OCI-LY3 (cell line): ENCODE data around the gene FAM168B.

Experiments
- EZH2phosphoT487 ChIP-seq: fragments of 200-600 bp; shearing (Covaris generic); IDR thresholded peaks from 2 replicates; pipeline ENCODE4 v1.6.1; 2018; ENCODE audit warnings: antibody characterized with exemption, mixed run types, low read depth
- TF ChIP-seq, protein P1 (sequence below): fragments of 200-600, 300-600 bp; sonication (generic); IDR thresholded peaks from 2 replicates; pipeline ENCODE4 v1.5.1; 2014; ENCODE audit warnings: antibody characterized with exemption, low read length, low read depth

DNA sequence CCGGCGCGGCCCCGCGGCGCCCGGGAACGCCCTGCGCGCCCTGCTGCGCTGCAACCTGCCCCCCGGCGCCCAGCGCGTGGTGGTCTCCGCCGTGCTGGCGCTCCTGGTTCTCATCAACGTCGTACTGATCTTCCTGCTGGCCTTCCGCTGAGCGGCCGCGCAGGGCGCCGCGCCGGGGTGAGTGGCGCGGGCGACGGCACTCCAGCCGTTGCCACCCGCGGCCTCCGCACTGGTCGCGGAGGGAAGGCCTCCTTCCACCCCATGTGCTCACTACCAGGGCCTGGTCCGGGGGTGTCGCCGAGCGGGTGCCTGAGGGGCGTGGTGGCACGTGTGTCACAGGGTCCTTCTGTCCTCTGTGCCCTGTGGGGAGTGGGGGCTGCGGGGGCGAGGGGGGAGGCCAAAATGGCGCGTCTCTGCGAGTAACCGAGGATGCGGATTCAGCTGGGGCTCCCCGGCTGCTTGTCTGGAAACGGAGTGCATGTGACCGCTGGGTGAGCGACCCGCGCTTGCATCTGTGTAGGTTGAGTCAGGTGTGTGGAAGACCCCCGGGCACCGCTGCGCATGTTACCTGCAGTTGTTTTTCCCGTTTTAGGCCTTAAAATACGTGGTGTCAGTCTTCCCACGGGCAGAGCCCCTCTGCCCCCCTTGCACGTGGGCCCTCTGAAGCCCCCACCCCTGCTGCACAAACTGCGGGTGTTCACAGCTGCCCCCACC, 58.0 kb downstream of the FAM168B start:
- TF ChIP-seq, protein P1, sequence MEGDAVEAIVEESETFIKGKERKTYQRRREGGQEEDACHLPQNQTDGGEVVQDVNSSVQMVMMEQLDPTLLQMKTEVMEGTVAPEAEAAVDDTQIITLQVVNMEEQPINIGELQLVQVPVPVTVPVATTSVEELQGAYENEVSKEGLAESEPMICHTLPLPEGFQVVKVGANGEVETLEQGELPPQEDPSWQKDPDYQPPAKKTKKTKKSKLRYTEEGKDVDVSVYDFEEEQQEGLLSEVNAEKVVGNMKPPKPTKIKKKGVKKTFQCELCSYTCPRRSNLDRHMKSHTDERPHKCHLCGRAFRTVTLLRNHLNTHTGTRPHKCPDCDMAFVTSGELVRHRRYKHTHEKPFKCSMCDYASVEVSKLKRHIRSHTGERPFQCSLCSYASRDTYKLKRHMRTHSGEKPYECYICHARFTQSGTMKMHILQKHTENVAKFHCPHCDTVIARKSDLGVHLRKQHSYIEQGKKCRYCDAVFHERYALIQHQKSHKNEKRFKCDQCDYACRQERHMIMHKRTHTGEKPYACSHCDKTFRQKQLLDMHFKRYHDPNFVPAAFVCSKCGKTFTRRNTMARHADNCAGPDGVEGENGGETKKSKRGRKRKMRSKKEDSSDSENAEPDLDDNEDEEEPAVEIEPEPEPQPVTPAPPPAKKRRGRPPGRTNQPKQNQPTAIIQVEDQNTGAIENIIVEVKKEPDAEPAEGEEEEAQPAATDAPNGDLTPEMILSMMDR: no peak
- no peak for TF ChIP-seq EZH2phosphoT487
